ENCODE measurements around the gene RAB25. TPM values are rescaled to one million over a fixed set of nuclear protein-coding genes. Genes with fewer than 3 reads are reported as not detected.

RAB25 gene
- total RNA-seq, 5 donors from 2014 or later (not counting 1 experiment from before 2014, with no cell fraction given): 0.26 to 2.3 (median 1.9) TPM

GRCh38 chr1:156098784-156099183 lies 37.8 kb downstream of the RAB25 start:
- no peak for ATAC-seq (replicated peaks in 1 of 4)
- H3K27ac ChIP-seq (ENCODE audit: low read length): peak overlapping the region; percentile 21
- H3K27ac Mint-ChIP-seq: peak overlapping the region; percentile 29 to 68

GRCh38 chr1:156099282-156099681 lies 38.3 kb downstream of the RAB25 start:
- WGBS (ENCODE audit: insufficient coverage): 85% methylated on average over 3 of the region's 3 CpGs

More at GRCh38 chr1:156098784-156099183, 37.8 kb downstream of the RAB25 start:
- H3K4me1 Mint-ChIP-seq: peaks cover 47 to 60% (median 51%) of the 10 kb centered on the region in 3 donors
- H3K36me3 ChIP-seq (ENCODE audit: control insufficient read depth in 2 of 2, extremely low read depth in 1 of 2, insufficient read depth in 1 of 2, low read length in 1 of 2): no peaks in the 10 kb centered on the region
- H3K27me3 Mint-ChIP-seq: peaks cover 0 to 2% of the 10 kb centered on the region in 2 donors
- DNase-seq: no peak
- no peak overlapping the region for H3K4me3 ChIP-seq (ENCODE audit: control insufficient read depth in 1 of 2, extremely low read depth in 1 of 2, low read length in 1 of 2)
- CTCF ChIA-PET: interaction anchor here (0.8 to 1.7 kb wide), 5 partner anchors 19 to 32 kb away, joined by 3 to 7 read pairs (median 5); no protein-coding TSS in a partner anchor
- H3K27me3 ChIP-seq (replicated peaks in 1 of 2; ENCODE audit: control insufficient read depth in 2 of 2, extremely low read depth in 1 of 2, insufficient read depth in 2 of 2, low read length in 1 of 2): no peaks in the 10 kb centered on the region
- POLR2A ChIA-PET: interaction anchor here (0.6 to 1.5 kb wide), 4 partner anchors 28 to 167 kb away, joined by 3 to 5 read pairs (median 3); no protein-coding TSS in a partner anchor
- peaks cover 14 to 38% of the 10 kb centered on the region in 2 experiments for H3K4me1 ChIP-seq (ENCODE audit: control insufficient read depth in 1 of 2, extremely low read depth in 1 of 2, insufficient read depth in 2 of 2, low read length in 2 of 2)
- H3K9me3 Mint-ChIP-seq: no peaks in the 10 kb centered on the region
- no peaks in the 10 kb centered on the region for H3K36me3 Mint-ChIP-seq
- no peak overlapping the region for H3K4me3 Mint-ChIP-seq
- WGBS (ENCODE audit: insufficient coverage): 86% methylated on average over 1 of the region's 2 CpGs
- no peaks in the 10 kb centered on the region for H3K9me3 ChIP-seq

GRCh38 chr1:156100205-156100995 lies 39.4 kb downstream of the RAB25 start:
- Mint-ChIP-seq H3K9me3 (no peaks in the 10 kb centered on the region), H3K27ac (peak overlapping the region in 1 of 2 donors; percentile 50), H3K4me1 (peaks cover 56 to 73% (median 67%) of the 10 kb centered on the region in 3 donors), H3K4me3 (no peak overlapping the region), H3K36me3 (no peaks in the 10 kb centered on the region), H3K27me3 (no peaks in the 10 kb centered on the region)
- H3K36me3 ChIP-seq (ENCODE audit: control insufficient read depth in 2 of 2, extremely low read depth in 1 of 2, insufficient read depth in 1 of 2, low read length in 1 of 2): no peaks in the 10 kb centered on the region
- ChIA-PET CTCF (interaction anchor here (0.8 to 1.5 kb wide), 3 partner anchors 22 to 28 kb away, joined by 3 to 6 read pairs (median 3); no protein-coding TSS in a partner anchor), POLR2A (interaction anchor here (0.5 to 1.5 kb wide), 4 partner anchors 11 to 42 kb away, joined by 3 to 5 read pairs (median 3); no protein-coding TSS in a partner anchor)
- no peak overlapping the region for H3K4me3 ChIP-seq (ENCODE audit: control insufficient read depth in 1 of 2, extremely low read depth in 1 of 2, low read length in 1 of 2)
- no peak for ATAC-seq (replicated peaks in 1 of 4)
- DNase-seq: no peak
- H3K4me1 ChIP-seq (ENCODE audit: control insufficient read depth in 1 of 2, extremely low read depth in 1 of 2, insufficient read depth in 2 of 2, low read length in 2 of 2): peaks cover 22 to 53% of the 10 kb centered on the region in 2 experiments
- no CpG with 5 or more reads among the region's 4 CpGs for WGBS (ENCODE audit: insufficient coverage)
- H3K27ac ChIP-seq (ENCODE audit: low read length): no peak overlapping the region
- no peaks in the 10 kb centered on the region for H3K9me3 ChIP-seq
- no peaks in the 10 kb centered on the region for H3K27me3 ChIP-seq (replicated peaks in 1 of 2; ENCODE audit: control insufficient read depth in 2 of 2, extremely low read depth in 1 of 2, insufficient read depth in 2 of 2, low read length in 1 of 2)

More at GRCh38 chr1:156099282-156099681, 38.3 kb downstream of the RAB25 start:
- ChIA-PET POLR2A (interaction anchor here (0.6 to 1.5 kb wide), 5 partner anchors 16 to 167 kb away, joined by 3 to 5 read pairs (median 3); no protein-coding TSS in a partner anchor), CTCF (interaction anchor here (0.7 to 1.7 kb wide), 6 partner anchors 18 to 216 kb away, joined by 3 to 7 read pairs (median 4); no protein-coding TSS in a partner anchor)
- Histone ChIP-seq H3K4me3 (ENCODE audit: control insufficient read depth in 1 of 2, extremely low read depth in 1 of 2, low read length in 1 of 2) (no peak overlapping the region), H3K9me3 (no peaks in the 10 kb centered on the region), H3K4me1 (ENCODE audit: control insufficient read depth in 1 of 2, extremely low read depth in 1 of 2, insufficient read depth in 2 of 2, low read length in 2 of 2) (peaks cover 17 to 43% of the 10 kb centered on the region in 2 experiments), H3K36me3 (ENCODE audit: control insufficient read depth in 2 of 2, extremely low read depth in 1 of 2, insufficient read depth in 1 of 2, low read length in 1 of 2) (no peaks in the 10 kb centered on the region), H3K27me3 (replicated peaks in 1 of 2; ENCODE audit: control insufficient read depth in 2 of 2, extremely low read depth in 1 of 2, insufficient read depth in 2 of 2, low read length in 1 of 2) (no peaks in the 10 kb centered on the region), H3K27ac (ENCODE audit: low read length) (peak overlapping the region; percentile 21)
- peak overlapping the region in 1 of 2 donors; percentile 14 for H3K27ac Mint-ChIP-seq
- DNase-seq (no peak), ATAC-seq (replicated peaks in 1 of 4) (no peak)
- H3K4me3 Mint-ChIP-seq: no peak overlapping the region
- no peaks in the 10 kb centered on the region for H3K36me3 Mint-ChIP-seq
- H3K9me3 Mint-ChIP-seq: no peaks in the 10 kb centered on the region
- H3K27me3 Mint-ChIP-seq: no peaks in the 10 kb centered on the region
- peaks cover 47 to 64% (median 56%) of the 10 kb centered on the region in 3 donors for H3K4me1 Mint-ChIP-seq

GRCh38 chr1:156101880-156102279 lies 40.9 kb downstream of the RAB25 start:
- Histone ChIP-seq H3K27ac (ENCODE audit: low read length) (no peak overlapping the region), H3K4me1 (ENCODE audit: control insufficient read depth in 1 of 2, extremely low read depth in 1 of 2, insufficient read depth in 2 of 2, low read length in 2 of 2) (peaks cover 14 to 51% of the 10 kb centered on the region in 2 experiments), H3K27me3 (replicated peaks in 1 of 2; ENCODE audit: control insufficient read depth in 2 of 2, extremely low read depth in 1 of 2, insufficient read depth in 2 of 2, low read length in 1 of 2) (no peaks in the 10 kb centered on the region), H3K9me3 (no peaks in the 10 kb centered on the region), H3K4me3 (ENCODE audit: control insufficient read depth in 1 of 2, extremely low read depth in 1 of 2, low read length in 1 of 2) (no peak overlapping the region), H3K36me3 (ENCODE audit: control insufficient read depth in 2 of 2, extremely low read depth in 1 of 2, insufficient read depth in 1 of 2, low read length in 1 of 2) (no peaks in the 10 kb centered on the region)
- Mint-ChIP-seq H3K27ac (no peak overlapping the region), H3K27me3 (no peaks in the 10 kb centered on the region), H3K4me1 (peaks cover 58 to 74% (median 67%) of the 10 kb centered on the region in 3 donors), H3K36me3 (no peaks in the 10 kb centered on the region), H3K4me3 (no peak overlapping the region), H3K9me3 (no peaks in the 10 kb centered on the region)
- ATAC-seq (replicated peaks in 1 of 4): no peak
- ChIA-PET POLR2A (interaction anchor here in 1 of 2 donors (0.6 to 0.9 kb wide), 2 partner anchors 22 to 112 kb away, joined by 3 read pairs; no protein-coding TSS in a partner anchor), CTCF (no interaction called here)
- no peak for DNase-seq
- WGBS (ENCODE audit: insufficient coverage): 86% methylated on average over 1 of the region's 6 CpGs

GRCh38 chr1:156102633-156103511 lies 41.9 kb downstream of the RAB25 start:
- Mint-ChIP-seq H3K27ac (peak overlapping the region in 1 of 2 donors; percentile 4), H3K36me3 (no peaks in the 10 kb centered on the region), H3K4me3 (peak overlapping the region in 1 of 3 donors; percentile 80), H3K4me1 (peaks cover 50 to 74% (median 63%) of the 10 kb centered on the region in 3 donors), H3K9me3 (no peaks in the 10 kb centered on the region), H3K27me3 (no peaks in the 10 kb centered on the region)
- no peaks in the 10 kb centered on the region for H3K36me3 ChIP-seq (ENCODE audit: control insufficient read depth in 2 of 2, extremely low read depth in 1 of 2, insufficient read depth in 1 of 2, low read length in 1 of 2)
- H3K27ac ChIP-seq (ENCODE audit: low read length): no peak overlapping the region
- H3K9me3 ChIP-seq: no peaks in the 10 kb centered on the region
- ChIA-PET CTCF (interaction anchor here in 1 of 2 donors (0.7 kb wide), 1 partner anchor 29 kb away, joined by 3 read pairs; no protein-coding TSS in a partner anchor), POLR2A (interaction anchor here in 1 of 2 donors (0.9 to 1.3 kb wide), 2 partner anchors 12 to 21 kb away, joined by 3 to 7 read pairs; partner anchors contain the start of gene LMNA)
- H3K4me1 ChIP-seq (ENCODE audit: control insufficient read depth in 1 of 2, extremely low read depth in 1 of 2, insufficient read depth in 2 of 2, low read length in 2 of 2): peaks cover 14 to 47% of the 10 kb centered on the region in 2 experiments
- no peak overlapping the region for H3K4me3 ChIP-seq (ENCODE audit: control insufficient read depth in 1 of 2, extremely low read depth in 1 of 2, low read length in 1 of 2)
- 92% methylated on average over 13 of the region's 16 CpGs for WGBS (ENCODE audit: insufficient coverage)
- ATAC-seq (replicated peaks in 1 of 4) (no peak), DNase-seq (no peak)
- H3K27me3 ChIP-seq (replicated peaks in 1 of 2; ENCODE audit: control insufficient read depth in 2 of 2, extremely low read depth in 1 of 2, insufficient read depth in 2 of 2, low read length in 1 of 2): no peaks in the 10 kb centered on the region

Data from T-cell (primary cell).